Panc1 (cell line): ENCODE data around the gene TRIM14. TPM values are rescaled to one million over a fixed set of nuclear protein-coding genes. Genes with fewer than 3 reads are reported as not detected.
"Not testable (repeated sequence)": the region's sequence is repeated elsewhere in the genome, so short reads cannot be mapped to it uniquely, and the experiment has no call there.

Source experiments
- ATAC-seq: fragments of 200-7000 bp; cut with Tn5 transposase; 2 replicates; pipeline ENCODE4 v1.9.1; 2020; ENCODE audit warnings: mild to moderate bottlenecking, moderate library complexity
- BruUV-seq: library from RNA; stranded (reverse); fragments of 400-500 nt; replicated peaks from 2 replicates; lab custom pipeline; 2021; lab: Mats Ljungman, UMichigan
- CTCF ChIA-PET: fragments of 300-600 bp; sonication (Branson Sonifier 250); formaldehyde crosslinking; loops from one replicate; lab custom pipeline; 2022; ENCODE audit warnings: antibody characterized with exemption; lab: Charles Lee
- POLR2A ChIA-PET: fragments of 300-600 bp; sonication (Branson Sonifier 250); formaldehyde crosslinking; loops from one replicate; lab custom pipeline; 2022; ENCODE audit warnings: antibody characterized with exemption; lab: Charles Lee
- DNase-seq: peaks from one replicate; pipeline ENCODE4 v3.0.0-alpha.2; 2010; ENCODE audit warnings: low read depth, low spot score
- H3K27ac ChIP-seq: 2 replicates; pipeline ENCODE4 v1.5.1; 2011; ENCODE audit warnings: mild to moderate bottlenecking, low read length, inconsistent platforms
- H3K27me3 ChIP-seq: fragments of 200-500 bp; sonication (Bioruptor generic); 2 replicates; pipeline ENCODE4 v1.6.0; 2014; ENCODE audit warnings: low read length, inconsistent platforms; ENCODE audit not compliant: control insufficient read depth, insufficient read depth
- H3K36me3 ChIP-seq: fragments of 200-500 bp; sonication (Bioruptor generic); 2 replicates; pipeline ENCODE4 v1.5.1; 2014; ENCODE audit warnings: inconsistent platforms, mild to moderate bottlenecking, low read length, moderate library complexity; ENCODE audit not compliant: control insufficient read depth, insufficient read depth
- H3K4me1 ChIP-seq: 2 replicates; pipeline ENCODE4 v1.5.1; 2011; ENCODE audit warnings: inconsistent platforms, mild to moderate bottlenecking, low read length, moderate library complexity; ENCODE audit not compliant: control insufficient read depth, insufficient read depth
- H3K4me3 ChIP-seq, 2 experiments: 2 replicates each; pipeline ENCODE4 v1.5.1; 2011 to 2012; ENCODE audit warnings: low read depth in 2 of 2, low read length in 2 of 2, mild to moderate bottlenecking in 2 of 2, inconsistent platforms in 1 of 2, moderate library complexity in 1 of 2
- H3K9me3 ChIP-seq: fragments of 200-500 bp; sonication (Bioruptor generic); 2 replicates; pipeline ENCODE4 v1.5.1; 2014; ENCODE audit warnings: low read depth, mild to moderate bottlenecking, inconsistent platforms, low read length, moderate library complexity; ENCODE audit not compliant: control insufficient read depth, insufficient read depth
- CTCF ChIP-seq: fragments of 450-650 bp; IDR thresholded peaks from 2 replicates; pipeline ENCODE4 v1.5.1; 2017; ENCODE audit warnings: mild to moderate bottlenecking
- POLR2AphosphoS5 ChIP-seq: IDR thresholded peaks from 2 replicates; pipeline ENCODE4 v1.6.1; 2012; ENCODE audit warnings: mild to moderate bottlenecking, low read depth, low read length, moderate library complexity
- REST ChIP-seq, 2 experiments: IDR thresholded peaks; 2 replicates each; pipeline ENCODE4 v1.6.1; 2011 to 2012; ENCODE audit warnings: low read depth in 2 of 2, control low read depth in 1 of 2, low read length in 1 of 2, mild to moderate bottlenecking in 1 of 2, moderate library complexity in 1 of 2; ENCODE audit not compliant: insufficient read depth in 1 of 2
- SIN3A ChIP-seq: IDR thresholded peaks from 2 replicates; pipeline ENCODE4 v1.6.1; 2012; ENCODE audit warnings: low read depth, mild to moderate bottlenecking, low read length, moderate library complexity, borderline replicate concordance; ENCODE audit not compliant: insufficient read depth
- TCF7L2 ChIP-seq: IDR thresholded peaks from 2 replicates; pipeline ENCODE4 v1.6.1; 2011; ENCODE audit warnings: mild to moderate bottlenecking, low read depth, low read length, inconsistent platforms
- in situ Hi-C: cut with HindIII; loops from 2 replicates; pipeline ENCODE4 v1.10.0; 2016; ENCODE audit warnings: low sequenced_read_pairs, low pct_unique_long_range_greater_than_20kb
- intact Hi-C: fragments of 100-400 bp; cut with micrococcal nuclease; formaldehyde crosslinking; loops from one replicate; pipeline ENCODE4 v1.10.0; 2022; ENCODE audit not compliant: unreplicated experiment
- total RNA-seq: library from RNA; stranded (reverse); gene quantifications from one replicate; pipeline ENCODE4 v1.2.1, GENCODE V29; 2021; ENCODE audit not compliant: unreplicated experiment

TRIM14 gene
- total RNA-seq, 1 experiment from 2014 or later: 9.7 TPM

DNA sequence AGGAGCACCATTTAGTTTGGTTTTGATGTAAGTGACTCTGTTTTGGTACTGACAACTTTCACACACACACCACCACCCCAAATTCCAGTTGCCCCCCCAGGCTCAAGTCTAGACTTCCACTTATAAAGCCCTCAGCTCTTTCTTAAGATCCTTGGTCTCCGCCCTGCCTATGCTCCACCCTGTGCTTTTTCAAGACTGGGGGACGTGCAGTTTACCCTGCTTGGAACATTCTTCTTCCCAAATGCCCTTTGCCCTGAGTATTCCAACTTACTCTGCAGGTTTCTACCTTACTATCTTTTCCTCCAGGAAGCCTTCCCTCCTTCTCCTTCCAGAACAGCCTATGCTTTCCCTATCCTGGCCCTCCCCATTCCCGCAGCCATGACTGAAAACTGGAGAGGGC is 1.5 kb upstream of the TRIM14 start:
- TF ChIP-seq REST (IDR thresholded peaks at IDR 0.05; ENCODE audit: insufficient read depth in 1 of 2, low read depth in 2 of 2, low read length in 1 of 2): no peak
- TF ChIP-seq CTCF: no peak
- no peak for TF ChIP-seq SIN3A
- no peak for TF ChIP-seq TCF7L2
- TF ChIP-seq POLR2AphosphoS5: no peak
- Histone ChIP-seq H3K4me1 (no peaks in the 10 kb centered on the region), H3K27me3 (no peaks in the 10 kb centered on the region), H3K9me3 (no peaks in the 10 kb centered on the region), H3K36me3 (no peaks in the 10 kb centered on the region), H3K4me3 (no peak overlapping the region), H3K27ac (no peak overlapping the region)
- POLR2A ChIA-PET: no interaction called here
- ATAC-seq (no peak), DNase-seq (no peak)
- BruUV-seq: no TSS peak
- in situ Hi-C loops (no loop called here), intact Hi-C loops (no loop called here)
- CTCF ChIA-PET: no interaction called here

- DNase-seq (peak; percentile 7), ATAC-seq (peak; percentile 71)
- TF ChIP-seq CTCF (peak; percentile 61), POLR2AphosphoS5 (no peak), SIN3A (no peak)
- Histone ChIP-seq H3K4me3 (peak overlapping the region; percentile 59 to 70), H3K27me3 (no peaks in the 10 kb centered on the region), H3K27ac (0 out of 2 replicates have a peak overlapping the region, but pooled peaks have one; percentile 23), H3K9me3 (no peaks in the 10 kb centered on the region), H3K4me1 (no peaks in the 10 kb centered on the region), H3K36me3 (no peaks in the 10 kb centered on the region; the same call in 1 of the 2 replicates)
- no TSS peak for BruUV-seq
- ChIA-PET CTCF (interaction anchor here (0.6 kb wide), 1 partner anchor 69 kb away, joined by 4 read pairs; no protein-coding TSS in a partner anchor), POLR2A (no interaction called here)
- in situ Hi-C loops: no loop called here
- intact Hi-C loops: loop anchor here (10.0 kb wide), 1 partner anchor 77 kb away; the partner anchor contains the start of gene CORO2A
Observed at GRCh38 chr9:98117984-98118639, 910 bp downstream of the TRIM14 start.

GRCh38 chr9:98117097-98117496 is 1.9 kb downstream of the TRIM14 start:
- not testable (repeated sequence) for H3K4me3 ChIP-seq

More at GRCh38 chr9:98117097-98117496, 1.9 kb downstream of the TRIM14 start:
- H3K36me3 ChIP-seq, H3K9me3 ChIP-seq, in situ Hi-C loops, H3K27ac ChIP-seq, CTCF ChIA-PET, H3K4me1 ChIP-seq, POLR2A ChIA-PET, ATAC-seq, H3K27me3 ChIP-seq, BruUV-seq, DNase-seq: not testable (repeated sequence)
- intact Hi-C loops: loop anchor here (10.0 kb wide), 1 partner anchor 78 kb away; the partner anchor contains the start of gene CORO2A
